GM13977 (cell line): ENCODE measurements around the gene DNMT3B.

Experiments used
- DNase-seq: peaks from one replicate; pipeline ENCODE4 v3.0.0; 2012; ENCODE audit warnings: low spot score
- CTCF ChIP-seq: IDR thresholded peaks from 2 replicates; pipeline ENCODE4 v1.5.1; 2012; ENCODE audit warnings: mild to moderate bottlenecking, control low read depth; ENCODE audit not compliant: insufficient read depth; ENCODE audit errors: extremely low read depth, missing control alignments
- in situ Hi-C: fragments of 300-500 bp; cut with MboI; formaldehyde crosslinking; loops from one replicate; pipeline ENCODE4 v1.12.0; 2022; ENCODE audit warnings: low sequenced_read_pairs, low pct_unique_long_range_greater_than_20kb, mixed read lengths, inconsistent platforms; ENCODE audit not compliant: unreplicated experiment

The DNMT3B gene

GRCh38 chr20:32780749-32781655 is 18.8 kb downstream of the DNMT3B start:
- DNase-seq, result no peak
- in situ Hi-C loops, result loop anchor here (10.0 to 25.0 kb wide), 2 partner anchors 106 to 244 kb away; partner anchors contain the start of gene C20orf203
- TF ChIP-seq CTCF, result no peak

GRCh38 chr20:32784369-32785080 is 22.3 kb downstream of the DNMT3B start:
- TF ChIP-seq CTCF, result no peak
- no peak for DNase-seq
- in situ Hi-C loops, result loop anchor here (10.0 to 25.0 kb wide), 2 partner anchors 110 to 247 kb away; partner anchors contain the start of gene C20orf203

GRCh38 chr20:32786059-32786760 is 24.0 kb downstream of the DNMT3B start:
- TF ChIP-seq CTCF, result no peak
- in situ Hi-C loops, result loop anchor here (10.0 to 25.0 kb wide), 2 partner anchors 111 to 249 kb away; partner anchors contain the start of gene C20orf203
- no peak for DNase-seq

- no peak for TF ChIP-seq CTCF
- in situ Hi-C loops, result loop anchor here (10.0 to 25.0 kb wide), 2 partner anchors 112 to 250 kb away; partner anchors contain the start of gene C20orf203
These were observed 25.0 kb downstream of the DNMT3B start for GRCh38 chr20:32787168-32787567.

GRCh38 chr20:32789896-32790750 is 27.9 kb downstream of the DNMT3B start:
- DNase-seq, result peak; percentile 89
- peak; percentile 99 for TF ChIP-seq CTCF
- in situ Hi-C loops, result loop anchor here (10.0 to 25.0 kb wide), 2 partner anchors 115 to 253 kb away; partner anchors contain the start of gene C20orf203

More at GRCh38 chr20:32787168-32787567, 25.0 kb downstream of the DNMT3B start:
- DNase-seq, result no peak
